Measurements from ENCODE around the gene RBM44. TPM values are rescaled to one million over a fixed set of nuclear protein-coding genes. Genes with fewer than 3 reads are reported as not detected.
"Not testable (repeated sequence)": the region's sequence is repeated elsewhere in the genome, so short reads cannot be mapped to it uniquely, and the experiment has no call there.

RBM44 gene
- total RNA-seq, 1 experiment from 2014 or later: 0.95 TPM

GRCh38 chr2:237749961-237750360 is 48.6 kb upstream of the RBM44 start:
- intact Hi-C loops (cut with micrococcal nuclease; ENCODE audit: unreplicated experiment): loop anchor here (5.0 to 10.0 kb wide), 2 partner anchors 168 to 235 kb away; no protein-coding TSS in a partner anchor
- Histone ChIP-seq H3K36me3 (ENCODE audit: insufficient read depth, low read length, poor library complexity, severe bottlenecking) (peaks cover 17% of the 10 kb centered on the region), H3K27ac (ENCODE audit: low read depth, low read length, poor library complexity, severe bottlenecking) (no peak overlapping the region), H3K4me3 (ENCODE audit: low read depth, low read length, poor library complexity, severe bottlenecking) (no peak overlapping the region), H3K4me1 (ENCODE audit: insufficient read depth, low read length, poor library complexity, severe bottlenecking) (no peaks in the 10 kb centered on the region), H3K9me3 (ENCODE audit: low read depth, low read length, poor library complexity, severe bottlenecking) (no peaks in the 10 kb centered on the region), H3K27me3 (replicated peaks; ENCODE audit: insufficient read depth, low read depth, low read length, poor library complexity) (no peaks in the 10 kb centered on the region)
- ChIA-PET CTCF (no interaction called here), POLR2A (ENCODE audit: low non-redundant PET) (no interaction called here)
- BruUV-seq (replicated peaks): no TSS peak
- TF ChIP-seq EZH2 (IDR thresholded peaks at IDR 0.05; ENCODE audit: borderline replicate concordance, low read depth, low read length, poor library complexity, severe bottlenecking) (no peak), CTCF (conservative IDR thresholded peaks at IDR 0.05; ENCODE audit: low read depth, low read length) (no peak)
- DNase-seq (ENCODE audit: low spot score): no peak

GRCh38 chr2:237750441-237750840 is 48.1 kb upstream of the RBM44 start:
- peaks cover 20% of the 10 kb centered on the region for H3K36me3 ChIP-seq (ENCODE audit: insufficient read depth, low read length, poor library complexity, severe bottlenecking)
- POLR2A ChIA-PET (ENCODE audit: low non-redundant PET); H3K27me3 ChIP-seq (replicated peaks; ENCODE audit: insufficient read depth, low read depth, low read length, poor library complexity); BruUV-seq (replicated peaks); CTCF ChIA-PET; H3K4me1 ChIP-seq (ENCODE audit: insufficient read depth, low read length, poor library complexity, severe bottlenecking); DNase-seq (ENCODE audit: low spot score); intact Hi-C loops (cut with micrococcal nuclease; ENCODE audit: unreplicated experiment); H3K9me3 ChIP-seq (ENCODE audit: low read depth, low read length, poor library complexity, severe bottlenecking); H3K27ac ChIP-seq (ENCODE audit: low read depth, low read length, poor library complexity, severe bottlenecking); H3K4me3 ChIP-seq (ENCODE audit: low read depth, low read length, poor library complexity, severe bottlenecking): not testable (repeated sequence)

GRCh38 chr2:237752761-237753165 is 45.8 kb upstream of the RBM44 start:
- Histone ChIP-seq H3K4me1 (ENCODE audit: insufficient read depth, low read length, poor library complexity, severe bottlenecking) (no peaks in the 10 kb centered on the region), H3K27ac (ENCODE audit: low read depth, low read length, poor library complexity, severe bottlenecking) (no peak overlapping the region), H3K36me3 (ENCODE audit: insufficient read depth, low read length, poor library complexity, severe bottlenecking) (peaks cover 29% of the 10 kb centered on the region), H3K9me3 (ENCODE audit: low read depth, low read length, poor library complexity, severe bottlenecking) (no peaks in the 10 kb centered on the region), H3K27me3 (replicated peaks; ENCODE audit: insufficient read depth, low read depth, low read length, poor library complexity) (no peaks in the 10 kb centered on the region), H3K4me3 (ENCODE audit: low read depth, low read length, poor library complexity, severe bottlenecking) (no peak overlapping the region)
- DNase-seq (ENCODE audit: low spot score): no peak
- CTCF ChIA-PET: no interaction called here
- POLR2A ChIA-PET (ENCODE audit: low non-redundant PET): no interaction called here
- no TSS peak for BruUV-seq (replicated peaks)
- intact Hi-C loops (cut with micrococcal nuclease; ENCODE audit: unreplicated experiment): no loop called here
- TF ChIP-seq EZH2 (IDR thresholded peaks at IDR 0.05; ENCODE audit: borderline replicate concordance, low read depth, low read length, poor library complexity, severe bottlenecking) (no peak), CTCF (conservative IDR thresholded peaks at IDR 0.05; ENCODE audit: low read depth, low read length) (no peak)

- intact Hi-C loops (cut with micrococcal nuclease; ENCODE audit: unreplicated experiment): no loop called here
- DNase-seq (ENCODE audit: low spot score): no peak
- Histone ChIP-seq H3K4me1 (ENCODE audit: insufficient read depth, low read length, poor library complexity, severe bottlenecking) (no peaks in the 10 kb centered on the region), H3K27me3 (replicated peaks; ENCODE audit: insufficient read depth, low read depth, low read length, poor library complexity) (no peaks in the 10 kb centered on the region), H3K36me3 (ENCODE audit: insufficient read depth, low read length, poor library complexity, severe bottlenecking) (peaks cover 29% of the 10 kb centered on the region), H3K27ac (ENCODE audit: low read depth, low read length, poor library complexity, severe bottlenecking) (no peak overlapping the region), H3K9me3 (ENCODE audit: low read depth, low read length, poor library complexity, severe bottlenecking) (no peaks in the 10 kb centered on the region), H3K4me3 (ENCODE audit: low read depth, low read length, poor library complexity, severe bottlenecking) (no peak overlapping the region)
- CTCF ChIA-PET: no interaction called here
- POLR2A ChIA-PET (ENCODE audit: low non-redundant PET): interaction anchor here (0.7 kb wide), 1 partner anchor 92 kb away, joined by 6 read pairs; no protein-coding TSS in a partner anchor
- TF ChIP-seq CTCF (conservative IDR thresholded peaks at IDR 0.05; ENCODE audit: low read depth, low read length): no peak
- no peak for TF ChIP-seq EZH2 (IDR thresholded peaks at IDR 0.05; ENCODE audit: borderline replicate concordance, low read depth, low read length, poor library complexity, severe bottlenecking)
- no TSS peak for BruUV-seq (replicated peaks)
Observed at GRCh38 chr2:237754182-237754581, 44.4 kb upstream of the RBM44 start.
